Stimulated activated CD8-positive, alpha-beta memory T cell treated with anti-CD3 and anti-CD28 coated beads, Interleukin-12 subunit alpha, Interleukin-12 subunit beta, amount 100 ng/mL, for 4 hours (primary cell): ENCODE data around the gene RBMS3.
"Not testable (repeated sequence)": the region's sequence is repeated elsewhere in the genome, so short reads cannot be mapped to it uniquely, and the experiment has no call there.

Experiments used
- DNase-seq: peaks from one replicate; pipeline ENCODE4 v3.0.0-alpha.2; 2020; ENCODE audit warnings: low read depth

The RBMS3 gene

GRCh38 chr3:29385046-29385830, 104.4 kb downstream of the RBMS3 start:
- DNase-seq = no peak

GRCh38 chr3:29389362-29389761, 108.5 kb downstream of the RBMS3 start:
- DNase-seq = no peak

GRCh38 chr3:29392625-29393388, 111.9 kb downstream of the RBMS3 start:
- DNase-seq = no peak

- DNase-seq = not testable (repeated sequence)
These were observed 113.1 kb downstream of the RBMS3 start for GRCh38 chr3:29393946-29394345.

- DNase-seq = no peak
These were observed 116.5 kb downstream of the RBMS3 start for GRCh38 chr3:29397406-29397805.

- DNase-seq = no peak
These were observed 117.9 kb downstream of the RBMS3 start for GRCh38 chr3:29398787-29399186.

- DNase-seq = no peak
These were observed 125.5 kb downstream of the RBMS3 start for GRCh38 chr3:29406291-29406832.

GRCh38 chr3:29408676-29409075, 127.8 kb downstream of the RBMS3 start:
- no peak for DNase-seq

GRCh38 chr3:29409409-29409808, 128.5 kb downstream of the RBMS3 start:
- DNase-seq = no peak

- no peak for DNase-seq
These were observed 129.3 kb downstream of the RBMS3 start for GRCh38 chr3:29410220-29410619.

GRCh38 chr3:29410660-29411405, 130.0 kb downstream of the RBMS3 start:
- DNase-seq = no peak

GRCh38 chr3:29412110-29412509, 131.2 kb downstream of the RBMS3 start:
- DNase-seq = no peak

GRCh38 chr3:29414468-29415224, 133.8 kb downstream of the RBMS3 start:
- DNase-seq = no peak

GRCh38 chr3:29415482-29416223, 134.8 kb downstream of the RBMS3 start:
- no peak for DNase-seq

- no peak for DNase-seq
These were observed 135.6 kb downstream of the RBMS3 start for GRCh38 chr3:29416514-29416913.

- DNase-seq = no peak
These were observed 139.2 kb downstream of the RBMS3 start for GRCh38 chr3:29420106-29420505.

- no peak for DNase-seq
These were observed 145.7 kb downstream of the RBMS3 start for GRCh38 chr3:29426302-29427226.

- no peak for DNase-seq
These were observed 146.6 kb downstream of the RBMS3 start for GRCh38 chr3:29427266-29428103.
